Smooth muscle cell (in vitro differentiated cells): ENCODE data around the gene RASA3. TPM values are rescaled to one million over a fixed set of nuclear protein-coding genes. Genes with fewer than 3 reads are reported as not detected.

ENCODE experiments used
- DNase-seq: peaks from one replicate; lab custom pipeline; 2025; ENCODE audit not compliant: unreplicated experiment; lab: John Stamatoyannopoulos, UW
- H2AFZ ChIP-seq: fragments of 200-600 bp; sonication (generic); 2 replicates; pipeline ENCODE4 v1.6.0; 2016; ENCODE audit warnings: antibody characterized with exemption, low read depth, mild to moderate bottlenecking
- H3F3A ChIP-seq: fragments of 200-600 bp; sonication (generic); 2 replicates; pipeline ENCODE4 v1.6.0; 2017; ENCODE audit warnings: antibody characterized with exemption, low read depth
- H3K27ac ChIP-seq: fragments of 200-600 bp; sonication (generic); 2 replicates; pipeline ENCODE4 v1.5.1; 2016; ENCODE audit warnings: low read depth, mild to moderate bottlenecking
- H3K27me3 ChIP-seq: fragments of 200-600 bp; sonication (generic); 2 replicates; pipeline ENCODE4 v1.6.1; 2016; ENCODE audit warnings: low read depth, mild to moderate bottlenecking
- H3K36me3 ChIP-seq: fragments of 200-600 bp; sonication (generic); 2 replicates; pipeline ENCODE4 v1.5.1; 2016; ENCODE audit warnings: low read depth
- H3K4me1 ChIP-seq: fragments of 200-600 bp; sonication (generic); 2 replicates; pipeline ENCODE4 v1.5.1; 2016; ENCODE audit warnings: low read depth
- H3K4me2 ChIP-seq: fragments of 200-600 bp; sonication (generic); 2 replicates; pipeline ENCODE4 v1.6.0; 2016; ENCODE audit warnings: mild to moderate bottlenecking
- H3K4me3 ChIP-seq: fragments of 200-600 bp; sonication (generic); 2 replicates; pipeline ENCODE4 v1.5.1; 2016; ENCODE audit warnings: mild to moderate bottlenecking
- H3K79me2 ChIP-seq: fragments of 200-600 bp; sonication (generic); 2 replicates; pipeline ENCODE4 v1.6.0; 2016; ENCODE audit warnings: low read depth, mild to moderate bottlenecking
- H3K9ac ChIP-seq: fragments of 200-600 bp; sonication (generic); 2 replicates; pipeline ENCODE4 v1.6.0; 2016; ENCODE audit warnings: low read depth
- H3K9me3 ChIP-seq: fragments of 200-600 bp; sonication (generic); replicated peaks from 2 replicates; pipeline ENCODE4 v1.5.1; 2016; ENCODE audit warnings: low read depth
- H4K20me1 ChIP-seq: fragments of 200-600 bp; sonication (generic); 2 replicates; pipeline ENCODE4 v1.6.0; 2016; ENCODE audit warnings: low read depth
- WGBS: methylation state at CpG from one replicate; pipeline ENCODE4 v1.1.7; 2016; ENCODE audit warnings: low lambda C conversion rate; 5-methylcytosine and 5-hydroxymethylcytosine counted together
- polyA plus RNA-seq: library from polyadenylated mRNA; unstranded; fragments of >200 nt; fragmentation: Nextera tagmentation; extraction: Ambion mirVana; gene quantifications from 2 replicates; pipeline ENCODE4 v1.2.1, GENCODE V29; 2016
- total RNA-seq: library from RNA; depleted of rRNA; stranded (reverse); fragments of >200 nt; gene quantifications from 2 replicates; pipeline ENCODE4 v1.2.3, GENCODE V29; 2014
- TF ChIP-seq, protein P1 (sequence below): fragments of 200-600 bp; sonication (generic); IDR thresholded peaks from 2 replicates; pipeline ENCODE4 v1.5.1; 2017; ENCODE audit warnings: borderline replicate concordance, mild to moderate bottlenecking, antibody characterized with exemption; ENCODE audit not compliant: insufficient read depth, poor library complexity, severe bottlenecking

RASA3 gene
- total and polyA plus RNA-seq, 2 experiments from 2014 or later, result 21.3 to 26.8 TPM

DNA sequence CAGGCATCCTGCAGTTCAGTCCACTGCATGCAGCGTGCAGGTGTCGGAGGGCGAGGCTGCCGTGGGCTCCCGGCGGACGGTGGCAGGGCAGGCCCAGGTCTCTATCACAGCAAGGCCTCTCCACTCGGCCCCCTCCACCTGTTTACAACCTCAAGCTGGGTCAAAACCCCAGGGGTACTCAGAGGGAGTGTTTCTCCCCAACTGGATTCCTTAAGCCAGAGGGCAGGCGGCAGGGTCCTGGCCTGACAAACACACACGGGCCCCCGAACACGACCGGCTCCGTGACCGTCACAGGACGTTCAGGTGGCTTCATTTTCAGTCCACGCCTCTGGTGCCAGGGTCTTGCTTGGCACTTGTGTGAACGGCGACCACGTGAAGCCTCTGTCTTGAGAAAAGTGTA is 23.5 kb downstream of the RASA3 start:
- no peaks in the 10 kb centered on the region for H3K27me3 ChIP-seq
- peaks cover 82% of the 10 kb centered on the region for H4K20me1 ChIP-seq
- no peaks in the 10 kb centered on the region for H3K9me3 ChIP-seq
- H3K4me2 ChIP-seq, result no peak overlapping the region
- H3K36me3 ChIP-seq, result no peaks in the 10 kb centered on the region
- TF ChIP-seq, protein P1, sequence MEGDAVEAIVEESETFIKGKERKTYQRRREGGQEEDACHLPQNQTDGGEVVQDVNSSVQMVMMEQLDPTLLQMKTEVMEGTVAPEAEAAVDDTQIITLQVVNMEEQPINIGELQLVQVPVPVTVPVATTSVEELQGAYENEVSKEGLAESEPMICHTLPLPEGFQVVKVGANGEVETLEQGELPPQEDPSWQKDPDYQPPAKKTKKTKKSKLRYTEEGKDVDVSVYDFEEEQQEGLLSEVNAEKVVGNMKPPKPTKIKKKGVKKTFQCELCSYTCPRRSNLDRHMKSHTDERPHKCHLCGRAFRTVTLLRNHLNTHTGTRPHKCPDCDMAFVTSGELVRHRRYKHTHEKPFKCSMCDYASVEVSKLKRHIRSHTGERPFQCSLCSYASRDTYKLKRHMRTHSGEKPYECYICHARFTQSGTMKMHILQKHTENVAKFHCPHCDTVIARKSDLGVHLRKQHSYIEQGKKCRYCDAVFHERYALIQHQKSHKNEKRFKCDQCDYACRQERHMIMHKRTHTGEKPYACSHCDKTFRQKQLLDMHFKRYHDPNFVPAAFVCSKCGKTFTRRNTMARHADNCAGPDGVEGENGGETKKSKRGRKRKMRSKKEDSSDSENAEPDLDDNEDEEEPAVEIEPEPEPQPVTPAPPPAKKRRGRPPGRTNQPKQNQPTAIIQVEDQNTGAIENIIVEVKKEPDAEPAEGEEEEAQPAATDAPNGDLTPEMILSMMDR, result no peak
- no peak overlapping the region for H3K4me3 ChIP-seq
- no peak overlapping the region for H3K9ac ChIP-seq
- DNase-seq, result no peak
- peaks cover 24% of the 10 kb centered on the region for H3K4me1 ChIP-seq
- H2AFZ ChIP-seq, result no peak overlapping the region
- peaks cover 12% of the 10 kb centered on the region for H3F3A ChIP-seq
- peaks cover 80% of the 10 kb centered on the region for H3K79me2 ChIP-seq
- WGBS, result 96% methylated on average over 20 of the region's 20 CpGs
- peak overlapping the region; percentile 77 for H3K27ac ChIP-seq

DNA sequence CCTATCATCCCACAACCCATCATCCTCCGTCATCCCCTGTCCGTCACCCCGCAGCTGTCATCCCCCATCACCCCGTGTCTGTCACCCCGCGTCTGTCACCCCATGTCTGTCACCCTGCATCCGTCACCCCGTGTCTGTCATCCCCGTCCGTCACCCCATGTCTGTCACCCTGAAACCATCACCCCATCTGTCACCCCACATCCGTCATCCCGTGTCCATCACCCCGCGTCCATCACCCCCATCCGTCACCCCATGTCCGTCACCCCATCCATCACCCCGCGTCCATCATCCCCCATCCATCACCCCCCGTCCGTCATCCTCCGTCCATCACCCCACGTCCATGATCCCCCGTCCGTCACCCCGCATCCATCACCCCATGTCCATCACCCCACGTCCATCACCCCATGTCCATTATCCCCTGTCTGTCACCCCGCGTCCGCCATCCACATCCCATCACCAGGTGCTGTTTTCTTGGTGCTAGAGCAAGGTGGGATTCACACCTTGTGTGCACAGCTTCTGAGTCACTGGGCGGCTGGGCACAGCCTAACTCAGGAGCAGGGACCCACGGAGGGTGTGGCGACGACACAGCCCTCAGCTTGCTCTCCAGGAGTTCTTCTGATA is 24.2 kb downstream of the RASA3 start:
- Histone ChIP-seq H3K79me2 (peaks cover 77% of the 10 kb centered on the region), H2AFZ (no peak overlapping the region), H3K27me3 (no peaks in the 10 kb centered on the region), H3K27ac (peak overlapping the region; percentile 66), H3K36me3 (no peaks in the 10 kb centered on the region), H3K9ac (no peak overlapping the region), H3K9me3 (no peaks in the 10 kb centered on the region), H3K4me1 (peaks cover 24% of the 10 kb centered on the region), H3K4me2 (peak overlapping the region; percentile 71), H3K4me3 (no peak overlapping the region), H3F3A (peaks cover 12% of the 10 kb centered on the region), H4K20me1 (peaks cover 80% of the 10 kb centered on the region)
- 97% methylated on average over 20 of the region's 33 CpGs for WGBS
- TF ChIP-seq, protein P1, result no peak
- no peak for DNase-seq

DNA sequence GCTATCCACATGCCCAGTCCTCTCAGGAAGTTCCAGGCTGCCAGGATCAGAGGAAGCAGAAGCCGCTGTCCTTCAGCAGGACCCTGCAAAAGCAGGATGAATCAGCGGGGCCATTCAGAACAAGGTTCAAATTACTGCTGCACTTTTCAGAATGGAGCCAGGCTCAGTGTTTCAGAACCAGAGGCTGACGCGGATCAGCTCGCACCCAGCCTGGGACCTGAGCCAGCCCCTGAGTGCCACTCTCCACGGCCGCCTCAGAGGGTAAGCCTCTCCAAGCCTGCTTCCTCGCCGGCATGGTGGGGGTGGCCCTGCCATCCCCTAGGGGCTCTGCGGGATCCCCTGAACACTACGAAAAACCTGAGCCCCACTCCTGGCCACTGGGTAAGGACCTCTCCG is 24.7 kb downstream of the RASA3 start:
- Histone ChIP-seq H3K27ac (peak overlapping the region; percentile 66), H3K4me1 (peaks cover 19% of the 10 kb centered on the region), H3K9me3 (no peaks in the 10 kb centered on the region), H3K4me3 (no peak overlapping the region), H3F3A (peaks cover 12% of the 10 kb centered on the region), H3K4me2 (peak overlapping the region; percentile 71), H3K27me3 (no peaks in the 10 kb centered on the region), H3K9ac (no peak overlapping the region), H4K20me1 (peaks cover 80% of the 10 kb centered on the region), H3K36me3 (no peaks in the 10 kb centered on the region), H2AFZ (no peak overlapping the region), H3K79me2 (peaks cover 77% of the 10 kb centered on the region)
- WGBS, result 28% methylated on average over 12 of the region's 12 CpGs
- TF ChIP-seq, protein P1, result no peak
- DNase-seq, result no peak
